NCI-H1694 (cell line): ENCODE data around the gene NTRK2.

Experiments
- DNase-seq: peaks from one replicate; lab custom pipeline; 2025; lab: John Stamatoyannopoulos, UW

NTRK2 gene

DNA sequence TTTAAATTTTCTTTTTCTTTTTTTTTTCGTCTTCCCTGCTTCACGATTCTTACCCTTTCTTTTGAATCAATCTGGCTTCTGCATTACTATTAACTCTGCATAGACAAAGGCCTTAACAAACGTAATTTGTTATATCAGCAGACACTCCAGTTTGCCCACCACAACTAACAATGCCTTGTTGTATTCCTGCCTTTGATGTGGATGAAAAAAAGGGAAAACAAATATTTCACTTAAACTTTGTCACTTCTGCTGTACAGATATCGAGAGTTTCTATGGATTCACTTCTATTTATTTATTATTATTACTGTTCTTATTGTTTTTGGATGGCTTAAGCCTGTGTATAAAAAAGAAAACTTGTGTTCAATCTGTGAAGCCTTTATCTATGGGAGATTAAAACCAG, 352.2 kb downstream of the NTRK2 start:
- DNase-seq = no peak

- DNase-seq = no peak
Measured at GRCh38 chr9:85024374-85024773, 354.8 kb downstream of the NTRK2 start.

DNA sequence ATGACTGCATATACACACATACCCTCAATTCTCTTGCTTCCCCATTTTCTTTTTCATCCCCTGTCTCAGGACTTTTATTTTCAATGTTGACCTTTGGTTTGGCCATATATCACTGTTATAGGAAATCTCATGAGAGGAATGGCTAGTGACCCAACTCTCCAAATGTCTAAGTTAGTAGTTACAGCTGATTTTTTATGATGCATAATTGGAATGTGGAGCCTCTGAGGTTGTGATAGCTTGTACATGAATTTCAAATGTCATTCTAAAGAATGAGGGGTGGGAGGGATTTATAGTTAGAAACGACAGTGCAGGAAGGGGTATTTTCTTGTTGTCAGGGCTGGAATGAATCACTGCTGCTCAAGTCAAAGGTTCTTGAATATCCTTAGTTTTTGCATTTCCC, 356.1 kb downstream of the NTRK2 start:
- no peak for DNase-seq

- no peak for DNase-seq
Measured at GRCh38 chr9:85027870-85028269, 358.3 kb downstream of the NTRK2 start.

- no peak for DNase-seq
Measured at GRCh38 chr9:85030316-85030715, 360.8 kb downstream of the NTRK2 start.

DNA sequence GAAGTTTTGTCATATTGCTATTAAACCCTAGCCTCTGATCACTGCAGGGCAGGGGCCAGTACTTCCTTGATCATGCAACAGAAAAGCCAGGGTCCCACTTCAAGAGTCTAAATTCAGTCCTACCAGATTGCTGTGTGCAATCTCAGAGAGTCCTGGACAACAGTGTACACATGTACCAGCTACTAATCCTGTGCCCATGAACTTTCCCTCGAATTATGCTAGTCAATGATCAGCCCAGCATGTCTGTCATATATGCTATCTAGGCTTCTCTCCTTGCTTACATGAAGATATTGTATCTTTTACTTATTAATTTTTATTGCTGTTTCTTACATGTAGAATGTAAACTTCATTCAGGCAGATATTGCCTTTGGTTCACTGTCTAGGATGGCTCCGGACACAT, 367.0 kb downstream of the NTRK2 start:
- no peak for DNase-seq

DNA sequence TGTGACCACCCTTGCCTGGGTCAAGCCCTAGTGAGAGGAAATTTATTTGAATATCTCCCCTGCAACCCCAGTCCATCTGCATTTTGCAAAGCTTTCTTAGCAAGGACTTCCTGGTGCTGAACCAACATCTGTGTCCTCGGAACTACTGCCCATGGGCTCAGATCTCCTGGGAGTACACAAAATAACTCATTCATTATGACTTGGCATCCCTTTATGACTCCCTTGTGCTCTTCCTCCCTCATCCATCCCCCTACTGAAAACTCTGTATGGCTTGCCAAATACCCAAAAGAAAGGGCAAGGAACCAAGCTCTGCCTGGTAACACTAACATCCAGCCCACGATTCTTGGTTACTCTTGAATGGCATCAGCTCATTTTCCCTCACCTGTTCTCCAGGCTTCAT, 368.5 kb downstream of the NTRK2 start:
- DNase-seq = no peak

DNA sequence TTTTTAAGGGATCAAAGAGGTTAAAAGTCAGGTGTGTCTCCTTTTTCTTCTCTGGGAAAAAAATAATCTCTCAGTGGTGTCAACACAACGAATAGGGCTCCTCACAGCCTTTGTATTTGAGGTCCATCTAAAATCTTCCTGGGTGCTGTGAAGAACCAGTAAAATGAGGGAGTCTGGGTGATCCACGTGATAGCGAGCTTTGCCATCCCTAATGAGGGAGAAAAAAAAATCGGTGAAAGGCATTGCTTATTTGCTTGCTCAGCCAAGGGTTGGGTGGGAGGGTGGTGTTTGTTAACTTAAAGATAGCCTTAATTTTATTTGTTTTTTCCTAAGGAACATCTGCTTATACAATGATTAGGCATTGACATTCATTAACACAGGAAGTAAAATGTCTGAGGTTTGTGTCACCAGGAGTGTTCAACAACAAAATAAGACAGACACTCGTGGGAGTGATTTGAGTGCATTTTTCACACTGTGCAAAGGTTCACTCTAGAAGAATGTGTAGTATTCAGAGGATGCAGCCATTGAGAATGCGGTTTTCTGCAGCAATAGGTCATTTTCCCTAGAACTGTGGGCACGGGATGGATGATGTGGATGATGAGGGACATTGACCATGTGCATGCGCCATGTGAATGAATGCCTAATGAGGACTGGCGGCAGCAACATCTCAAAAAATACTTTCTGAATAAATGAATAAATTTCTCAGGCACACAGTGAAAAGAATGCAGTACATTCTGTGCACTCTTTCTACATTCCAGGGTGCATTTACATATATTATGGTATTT, 369.5 kb downstream of the NTRK2 start:
- DNase-seq = no peak

DNA sequence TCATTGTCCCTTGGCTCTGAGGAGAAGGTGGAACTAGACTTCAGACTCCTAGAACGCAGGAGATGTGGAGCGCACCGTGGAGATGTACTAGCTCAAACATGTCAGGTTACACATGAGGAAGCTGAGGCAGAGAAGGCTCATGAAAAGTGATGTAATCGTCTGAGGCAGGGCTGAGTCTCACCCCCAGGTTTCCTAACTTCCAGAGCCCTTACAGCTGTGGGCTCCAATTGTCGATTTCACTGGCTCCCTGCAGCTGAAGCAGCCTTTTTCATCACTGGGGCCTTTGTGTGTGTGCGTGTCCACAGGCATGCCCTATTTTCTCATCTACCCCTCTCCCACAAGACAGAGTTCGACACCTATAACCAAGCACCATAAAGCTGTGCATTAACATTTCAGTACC, 370.6 kb downstream of the NTRK2 start:
- DNase-seq = no peak

- no peak for DNase-seq
Measured at GRCh38 chr9:85040821-85041465, 371.4 kb downstream of the NTRK2 start.

DNA sequence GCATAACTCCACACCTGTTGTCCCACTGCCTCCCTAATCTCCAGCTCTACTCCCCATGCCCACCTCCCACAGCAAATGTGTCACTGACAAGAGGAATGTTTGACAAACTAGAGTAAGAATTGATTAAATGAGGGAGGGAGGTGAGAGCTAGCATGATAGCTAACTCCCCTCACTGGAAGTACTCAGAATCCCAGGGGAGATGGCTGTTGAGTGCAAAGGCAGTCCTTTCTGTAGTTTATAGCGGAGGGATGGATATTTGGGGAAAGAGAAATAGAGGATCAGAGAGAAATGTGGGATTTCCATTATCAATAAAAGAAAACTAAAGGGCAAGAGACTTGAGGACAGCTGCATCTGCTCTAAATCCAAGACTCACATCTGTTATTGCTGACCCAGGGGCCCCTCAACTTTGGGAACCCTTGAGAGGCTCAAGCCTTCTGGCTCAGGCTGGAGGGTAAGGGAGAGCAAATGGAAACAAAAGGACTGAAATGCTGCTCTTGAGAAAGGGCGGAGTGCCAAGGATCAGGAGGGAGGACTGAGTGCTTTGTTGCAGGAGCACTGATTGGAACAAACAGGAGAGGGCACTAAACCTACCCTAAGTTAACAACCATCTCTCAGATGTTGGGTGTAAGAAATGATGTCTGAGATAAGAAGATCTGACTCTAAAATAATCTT, 372.1 kb downstream of the NTRK2 start:
- no peak for DNase-seq

GRCh38 chr9:85042981-85043647, 373.6 kb downstream of the NTRK2 start:
- no peak for DNase-seq

DNA sequence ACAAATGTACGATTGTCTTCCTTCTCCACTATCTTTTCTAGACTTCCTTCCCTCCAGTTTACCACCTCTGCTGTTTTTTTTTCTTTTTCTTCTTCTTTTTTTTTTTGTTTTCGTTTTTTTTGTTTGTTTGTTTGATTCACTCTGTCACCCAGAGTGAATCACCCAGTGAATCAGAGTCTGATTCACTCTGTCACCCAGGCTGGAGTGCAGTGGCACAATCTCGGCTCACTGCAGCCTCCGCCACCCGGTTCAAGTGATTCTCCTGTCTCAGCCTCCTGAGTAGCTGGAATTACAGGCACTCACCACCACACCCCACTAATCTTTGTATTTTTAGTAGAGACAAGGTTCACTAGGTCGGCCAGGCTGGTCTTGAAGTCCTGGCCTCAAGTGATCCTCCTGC, 375.7 kb downstream of the NTRK2 start:
- no peak for DNase-seq

DNA sequence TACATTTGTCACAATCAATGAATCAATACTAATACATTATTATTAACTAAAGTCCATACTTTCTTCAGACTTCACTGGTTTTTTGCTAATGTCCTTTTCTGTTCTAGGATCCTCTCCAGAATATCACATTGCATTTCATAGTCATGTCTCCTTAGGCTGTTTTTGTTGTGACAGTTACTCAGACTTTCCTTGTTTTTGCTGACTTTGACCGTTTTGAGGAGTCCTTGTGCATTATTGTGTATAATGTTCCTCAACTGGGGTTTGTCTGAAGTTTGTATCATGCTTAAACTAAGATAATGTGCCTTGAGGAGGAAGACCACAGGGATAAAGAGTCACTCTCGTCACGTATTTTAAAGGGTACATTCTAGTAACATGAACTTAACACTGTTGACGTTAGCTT, 376.9 kb downstream of the NTRK2 start:
- DNase-seq = no peak

- no peak for DNase-seq
Measured at GRCh38 chr9:85053206-85053786, 383.8 kb downstream of the NTRK2 start.

- DNase-seq = no peak
Measured at GRCh38 chr9:85054017-85054416, 384.5 kb downstream of the NTRK2 start.

DNA sequence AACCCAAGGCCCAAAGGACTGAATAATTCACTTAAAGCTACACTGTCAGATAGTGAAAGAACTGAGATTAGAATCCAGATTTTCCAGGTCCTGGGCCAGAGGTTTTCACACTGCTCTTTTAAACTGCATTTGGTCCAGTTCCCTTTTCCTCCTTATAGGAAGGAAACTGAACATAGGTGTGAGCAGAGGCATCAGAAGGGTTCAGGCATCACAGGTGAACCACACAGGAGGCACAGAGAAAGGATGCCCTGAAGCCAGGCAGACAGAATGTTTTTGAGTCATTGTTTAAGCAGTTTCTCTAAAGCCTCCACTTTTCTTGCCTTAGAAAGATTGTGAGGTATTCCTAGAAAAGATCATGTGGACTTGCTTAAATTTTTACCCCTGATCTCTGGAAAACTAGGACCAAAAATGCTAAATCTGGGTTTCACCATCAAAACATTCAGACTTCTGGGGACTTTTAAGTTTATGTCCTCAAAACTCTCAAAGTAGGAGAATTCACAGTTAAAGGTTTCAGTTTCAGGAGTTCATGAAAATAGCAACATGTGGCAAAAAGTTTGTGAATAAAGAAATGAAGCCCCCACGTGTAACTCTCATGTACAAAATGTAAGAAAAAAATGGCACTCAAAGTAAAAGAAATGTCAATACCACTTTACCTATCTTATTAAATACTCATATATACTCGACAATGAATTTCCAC, 386.1 kb downstream of the NTRK2 start:
- no peak for DNase-seq

DNA sequence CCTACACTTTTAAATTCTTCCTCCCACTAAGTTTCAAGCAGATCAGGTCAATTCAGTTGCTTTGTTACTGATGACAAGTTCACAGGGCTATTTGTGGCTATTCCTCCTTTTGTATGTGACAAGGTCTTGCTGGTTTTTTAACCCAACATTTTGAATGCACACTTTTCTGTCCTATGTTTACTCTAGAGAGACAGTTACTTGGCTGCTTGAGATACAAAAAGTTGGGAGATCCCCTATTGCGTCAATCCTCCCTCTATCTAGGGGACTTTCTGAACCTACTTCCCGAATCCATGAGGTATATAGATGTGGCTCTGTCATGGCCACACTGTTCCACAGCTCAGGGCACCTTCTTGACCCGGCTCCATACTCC, 386.7 kb downstream of the NTRK2 start:
- DNase-seq = no peak

DNA sequence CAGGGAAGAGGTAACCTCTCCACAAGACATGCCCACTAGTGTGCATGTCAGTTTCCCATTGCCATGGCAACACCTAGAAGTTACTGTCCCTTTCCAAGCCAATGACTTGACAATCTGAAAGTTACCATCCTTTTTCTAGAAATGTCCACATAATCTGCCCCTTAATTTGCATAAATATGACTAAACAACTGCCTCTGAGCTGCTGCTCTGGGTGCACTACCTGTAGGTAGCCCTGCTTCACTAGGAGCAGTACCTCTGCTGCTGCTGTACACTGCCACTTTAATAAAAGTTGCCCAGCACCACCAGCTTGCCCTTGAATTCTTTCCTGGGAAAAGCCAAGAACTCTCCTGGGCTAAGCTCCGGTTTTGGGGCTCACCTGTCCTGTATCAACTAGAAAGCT, 392.4 kb downstream of the NTRK2 start:
- no peak for DNase-seq

DNA sequence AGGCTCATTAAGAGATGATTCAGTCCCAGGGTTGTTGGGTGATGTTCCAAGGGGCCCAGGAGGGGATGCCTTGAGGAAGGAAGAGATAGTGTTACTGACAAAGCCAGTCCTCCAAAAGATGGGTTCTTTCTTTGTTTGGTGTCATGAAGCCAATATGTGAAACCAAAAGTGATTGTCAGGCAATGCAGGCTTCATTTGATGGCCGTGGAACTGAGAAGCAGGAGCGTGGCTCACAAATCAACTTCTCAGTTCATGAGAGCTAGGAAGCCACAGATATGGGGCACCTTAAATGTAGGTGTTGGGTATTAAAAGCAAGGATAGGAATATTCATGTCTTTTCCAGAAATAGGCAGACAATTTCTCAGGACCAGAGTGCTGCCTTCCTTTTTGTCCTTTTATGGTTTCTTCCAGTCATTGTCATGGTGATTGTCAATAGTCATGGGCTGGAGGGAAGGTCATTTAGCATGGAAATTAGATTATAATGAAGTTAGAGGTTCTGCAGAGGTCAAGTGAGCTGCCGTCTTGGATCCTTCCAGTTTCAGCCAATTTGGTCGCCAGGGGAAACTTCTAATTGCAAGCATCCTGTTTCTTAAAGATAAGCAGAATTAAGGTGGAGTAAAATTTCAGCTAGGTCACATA, 393.0 kb downstream of the NTRK2 start:
- DNase-seq = no peak

DNA sequence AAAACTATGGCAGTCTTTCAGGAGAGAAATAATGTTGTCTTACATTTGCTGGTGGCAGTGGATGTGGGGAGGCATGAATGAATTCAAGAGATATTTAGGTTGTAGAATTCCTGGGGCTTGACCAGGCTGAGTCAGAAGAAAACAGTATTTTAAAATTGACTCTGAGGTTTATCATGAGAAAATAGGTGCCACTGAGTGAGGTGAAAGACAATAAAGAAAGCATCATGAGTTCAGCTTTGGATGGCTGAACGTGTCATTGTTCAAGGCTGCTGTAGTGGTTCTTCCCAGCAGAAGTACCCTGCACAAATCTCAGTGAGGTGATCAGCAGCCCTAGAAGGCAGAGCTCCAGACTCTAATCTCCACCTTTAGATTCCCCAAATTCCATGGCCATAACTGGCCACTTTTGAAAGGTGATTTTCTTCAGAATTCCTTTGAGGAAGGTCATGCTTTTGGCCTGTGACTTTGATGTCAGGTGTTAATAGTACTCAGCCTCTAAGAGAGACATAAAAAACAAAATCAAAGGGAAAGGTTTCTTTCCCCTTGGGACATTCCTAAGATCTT, 395.4 kb downstream of the NTRK2 start:
- DNase-seq = no peak
